ENCODE data around the gene JARID2.

GRCh38 chr6:15303920-15304291 lies 58.0 kb downstream of the JARID2 start:
- TF ChIP-seq, protein P1, sequence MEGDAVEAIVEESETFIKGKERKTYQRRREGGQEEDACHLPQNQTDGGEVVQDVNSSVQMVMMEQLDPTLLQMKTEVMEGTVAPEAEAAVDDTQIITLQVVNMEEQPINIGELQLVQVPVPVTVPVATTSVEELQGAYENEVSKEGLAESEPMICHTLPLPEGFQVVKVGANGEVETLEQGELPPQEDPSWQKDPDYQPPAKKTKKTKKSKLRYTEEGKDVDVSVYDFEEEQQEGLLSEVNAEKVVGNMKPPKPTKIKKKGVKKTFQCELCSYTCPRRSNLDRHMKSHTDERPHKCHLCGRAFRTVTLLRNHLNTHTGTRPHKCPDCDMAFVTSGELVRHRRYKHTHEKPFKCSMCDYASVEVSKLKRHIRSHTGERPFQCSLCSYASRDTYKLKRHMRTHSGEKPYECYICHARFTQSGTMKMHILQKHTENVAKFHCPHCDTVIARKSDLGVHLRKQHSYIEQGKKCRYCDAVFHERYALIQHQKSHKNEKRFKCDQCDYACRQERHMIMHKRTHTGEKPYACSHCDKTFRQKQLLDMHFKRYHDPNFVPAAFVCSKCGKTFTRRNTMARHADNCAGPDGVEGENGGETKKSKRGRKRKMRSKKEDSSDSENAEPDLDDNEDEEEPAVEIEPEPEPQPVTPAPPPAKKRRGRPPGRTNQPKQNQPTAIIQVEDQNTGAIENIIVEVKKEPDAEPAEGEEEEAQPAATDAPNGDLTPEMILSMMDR (IDR thresholded peaks at IDR 0.05): no peak
- no peak for TF ChIP-seq POLR2A (IDR thresholded peaks at IDR 0.05)

All from thyroid gland (tissue), 4 donors.